HL-60 (cell line): ENCODE results near the gene CYP1A1.

Experiments used
- DNase-seq, 2 experiments: peaks; one replicate each; pipeline ENCODE4 v3.0.0-alpha.2; 2010 to 2020; ENCODE audit warnings: low read depth in 1 of 2, low spot score in 1 of 2
- H3K27ac ChIP-seq: fragments of 250-450 bp; sonication (Bioruptor Pico); replicated peaks from 2 replicates; pipeline ENCODE4 v1.5.1; 2020; ENCODE audit warnings: mild to moderate bottlenecking, moderate library complexity
- H3K27me3 ChIP-seq: fragments of 250-450 bp; sonication (Bioruptor Pico); 2 replicates; pipeline ENCODE4 v1.5.1; 2021; ENCODE audit warnings: mild to moderate bottlenecking, moderate library complexity; ENCODE audit not compliant: insufficient read depth, poor library complexity, severe bottlenecking
- H3K4me3 ChIP-seq: replicated peaks from 2 replicates; pipeline ENCODE4 v1.5.1; 2011; ENCODE audit warnings: mild to moderate bottlenecking, control low read depth, low read length; ENCODE audit not compliant: insufficient read depth
- CTCF ChIP-seq: IDR thresholded peaks from one replicate; pipeline ENCODE4 v1.5.1; 2011; ENCODE audit warnings: low read length, control low read depth, inconsistent platforms; ENCODE audit not compliant: insufficient read depth
- GABPA ChIP-seq: IDR thresholded peaks from 2 replicates; pipeline ENCODE4 v1.6.1; 2012; ENCODE audit warnings: low read depth
- POLR2AphosphoS5 ChIP-seq: IDR thresholded peaks from 2 replicates; pipeline ENCODE4 v1.6.1; 2012; ENCODE audit warnings: low read depth
- SPI1 ChIP-seq: IDR thresholded peaks from 2 replicates; pipeline ENCODE4 v1.6.1; 2012; ENCODE audit warnings: low read depth, mild to moderate bottlenecking, borderline replicate concordance
- TF ChIP-seq, protein P1 (sequence below): IDR thresholded peaks from 2 replicates; pipeline ENCODE4 v1.6.1; 2012; ENCODE audit warnings: low read depth; ENCODE audit not compliant: insufficient replicate concordance

CYP1A1 gene

GRCh38 chr15:74674161-74674560, 51.2 kb downstream of the CYP1A1 start:
- no peaks in the 10 kb centered on the region for H3K27me3 ChIP-seq
- no peak for TF ChIP-seq POLR2AphosphoS5
- TF ChIP-seq CTCF: no peak
- TF ChIP-seq, protein P1, sequence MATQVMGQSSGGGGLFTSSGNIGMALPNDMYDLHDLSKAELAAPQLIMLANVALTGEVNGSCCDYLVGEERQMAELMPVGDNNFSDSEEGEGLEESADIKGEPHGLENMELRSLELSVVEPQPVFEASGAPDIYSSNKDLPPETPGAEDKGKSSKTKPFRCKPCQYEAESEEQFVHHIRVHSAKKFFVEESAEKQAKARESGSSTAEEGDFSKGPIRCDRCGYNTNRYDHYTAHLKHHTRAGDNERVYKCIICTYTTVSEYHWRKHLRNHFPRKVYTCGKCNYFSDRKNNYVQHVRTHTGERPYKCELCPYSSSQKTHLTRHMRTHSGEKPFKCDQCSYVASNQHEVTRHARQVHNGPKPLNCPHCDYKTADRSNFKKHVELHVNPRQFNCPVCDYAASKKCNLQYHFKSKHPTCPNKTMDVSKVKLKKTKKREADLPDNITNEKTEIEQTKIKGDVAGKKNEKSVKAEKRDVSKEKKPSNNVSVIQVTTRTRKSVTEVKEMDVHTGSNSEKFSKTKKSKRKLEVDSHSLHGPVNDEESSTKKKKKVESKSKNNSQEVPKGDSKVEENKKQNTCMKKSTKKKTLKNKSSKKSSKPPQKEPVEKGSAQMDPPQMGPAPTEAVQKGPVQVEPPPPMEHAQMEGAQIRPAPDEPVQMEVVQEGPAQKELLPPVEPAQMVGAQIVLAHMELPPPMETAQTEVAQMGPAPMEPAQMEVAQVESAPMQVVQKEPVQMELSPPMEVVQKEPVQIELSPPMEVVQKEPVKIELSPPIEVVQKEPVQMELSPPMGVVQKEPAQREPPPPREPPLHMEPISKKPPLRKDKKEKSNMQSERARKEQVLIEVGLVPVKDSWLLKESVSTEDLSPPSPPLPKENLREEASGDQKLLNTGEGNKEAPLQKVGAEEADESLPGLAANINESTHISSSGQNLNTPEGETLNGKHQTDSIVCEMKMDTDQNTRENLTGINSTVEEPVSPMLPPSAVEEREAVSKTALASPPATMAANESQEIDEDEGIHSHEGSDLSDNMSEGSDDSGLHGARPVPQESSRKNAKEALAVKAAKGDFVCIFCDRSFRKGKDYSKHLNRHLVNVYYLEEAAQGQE: no peak
- no peak for TF ChIP-seq GABPA
- TF ChIP-seq SPI1: no peak
- H3K4me3 ChIP-seq: no peak overlapping the region
- DNase-seq: no peak
- no peak overlapping the region for H3K27ac ChIP-seq

- H3K27ac ChIP-seq: no peak overlapping the region
- no peak overlapping the region for H3K4me3 ChIP-seq
- no peak for TF ChIP-seq GABPA
- TF ChIP-seq CTCF: no peak
- TF ChIP-seq POLR2AphosphoS5: no peak
- TF ChIP-seq, protein P1: no peak
- no peak for TF ChIP-seq SPI1
- no peak for DNase-seq
- H3K27me3 ChIP-seq: no peaks in the 10 kb centered on the region
Observed at GRCh38 chr15:74669627-74670026, 55.7 kb downstream of the CYP1A1 start.
